GM19372 (cell line): Measurements from ENCODE around the gene CYP2A13.
"Not testable (repeated sequence)": the region's sequence is repeated elsewhere in the genome, so short reads cannot be mapped to it uniquely, and the experiment has no call there.

Source experiments
- ATAC-seq: cut with Tn5 transposase; IDR thresholded peaks from one replicate; pipeline ENCODE4 v1.9.1; 2021; ENCODE audit warnings: mild to moderate bottlenecking, low read depth, moderate library complexity; ENCODE audit not compliant: unreplicated experiment

CYP2A13 gene, protein sequence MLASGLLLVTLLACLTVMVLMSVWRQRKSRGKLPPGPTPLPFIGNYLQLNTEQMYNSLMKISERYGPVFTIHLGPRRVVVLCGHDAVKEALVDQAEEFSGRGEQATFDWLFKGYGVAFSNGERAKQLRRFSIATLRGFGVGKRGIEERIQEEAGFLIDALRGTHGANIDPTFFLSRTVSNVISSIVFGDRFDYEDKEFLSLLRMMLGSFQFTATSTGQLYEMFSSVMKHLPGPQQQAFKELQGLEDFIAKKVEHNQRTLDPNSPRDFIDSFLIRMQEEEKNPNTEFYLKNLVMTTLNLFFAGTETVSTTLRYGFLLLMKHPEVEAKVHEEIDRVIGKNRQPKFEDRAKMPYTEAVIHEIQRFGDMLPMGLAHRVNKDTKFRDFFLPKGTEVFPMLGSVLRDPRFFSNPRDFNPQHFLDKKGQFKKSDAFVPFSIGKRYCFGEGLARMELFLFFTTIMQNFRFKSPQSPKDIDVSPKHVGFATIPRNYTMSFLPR

DNA sequence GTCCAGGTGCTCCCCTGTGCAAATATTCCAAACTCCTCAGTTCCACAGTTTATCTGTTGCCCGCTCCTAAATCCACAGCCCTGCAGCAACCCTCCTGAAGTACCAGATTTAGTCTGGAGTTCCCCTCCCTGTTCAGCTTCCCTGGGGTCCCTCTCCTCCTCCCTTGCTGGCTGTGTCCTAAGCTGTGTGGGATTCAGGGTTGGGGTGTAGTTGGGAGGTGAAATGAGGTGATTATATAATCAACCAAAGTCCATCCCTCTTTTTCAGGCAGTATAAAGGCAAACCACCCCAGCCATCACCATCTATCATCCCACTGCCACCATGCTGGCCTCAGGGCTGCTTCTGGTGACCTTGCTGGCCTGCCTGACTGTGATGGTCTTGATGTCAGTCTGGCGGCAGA lies at the start of gene CYP2A13:
CYP2A13 (plus strand) TSS at position 301 of the 400 bp plus-strand sequence; CDS start at position 322, 21 bp downstream.
- no peak for ATAC-seq

DNA sequence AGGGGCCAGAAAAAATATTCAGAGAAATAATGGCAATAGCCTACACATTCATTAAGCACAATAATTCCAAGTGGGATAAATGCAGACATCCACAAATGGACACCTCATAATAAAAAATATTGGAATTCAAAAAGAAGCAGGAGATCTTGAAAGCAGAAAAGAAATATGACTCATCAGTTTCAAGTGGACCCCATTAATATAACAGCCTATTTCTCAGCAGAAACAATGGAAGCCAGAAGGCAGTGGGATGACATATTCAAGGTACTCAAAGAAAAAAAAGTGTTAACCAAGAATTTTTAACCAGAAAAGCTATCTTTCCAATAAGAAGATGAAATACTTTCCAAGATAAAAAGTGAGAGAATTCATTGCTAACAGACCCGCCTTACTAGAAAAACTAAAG lies 48.4 kb upstream of the CYP2A13 start:
- no peak for ATAC-seq

GRCh38 chr19:41045095-41045494 lies 43.2 kb upstream of the CYP2A13 start:
- not testable (repeated sequence) for ATAC-seq

- ATAC-seq: no peak
Measured at GRCh38 chr19:41050426-41050825, 37.8 kb upstream of the CYP2A13 start.

- not testable (repeated sequence) for ATAC-seq
Measured at GRCh38 chr19:41052162-41052561, 36.1 kb upstream of the CYP2A13 start.

- ATAC-seq: not testable (repeated sequence)
Measured at GRCh38 chr19:41053331-41053730, 34.9 kb upstream of the CYP2A13 start.

DNA sequence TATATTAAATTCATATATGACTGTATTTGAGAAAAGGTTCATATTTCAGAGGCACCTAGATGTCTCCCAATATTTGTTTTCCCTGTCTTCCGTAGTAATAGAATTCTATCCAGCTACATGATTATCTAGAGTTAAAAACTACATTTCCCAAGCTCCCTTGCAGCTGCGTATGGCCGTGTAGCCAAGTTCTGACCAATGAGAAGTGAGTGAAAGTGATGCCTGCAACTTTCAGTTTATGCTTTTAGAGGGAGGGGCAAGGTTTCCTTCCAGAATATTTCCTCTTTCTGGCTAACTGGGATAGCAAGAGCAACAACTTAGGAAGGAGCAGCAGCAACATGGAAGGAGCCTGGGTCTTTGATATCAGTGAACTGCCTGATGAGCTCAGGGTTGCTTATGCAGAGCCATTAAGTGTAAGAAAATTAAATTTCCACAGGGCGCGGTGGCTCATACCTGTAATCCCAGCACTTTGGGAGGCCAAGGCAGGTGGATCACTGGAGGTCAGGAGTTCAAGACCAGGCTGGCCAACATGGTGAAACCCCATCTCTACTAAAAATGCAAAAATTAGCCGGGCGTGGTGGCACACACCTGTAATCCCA lies 23.2 kb upstream of the CYP2A13 start:
- ATAC-seq: no peak

- ATAC-seq: no peak
Measured at GRCh38 chr19:41076286-41076685, 12.0 kb upstream of the CYP2A13 start.

DNA sequence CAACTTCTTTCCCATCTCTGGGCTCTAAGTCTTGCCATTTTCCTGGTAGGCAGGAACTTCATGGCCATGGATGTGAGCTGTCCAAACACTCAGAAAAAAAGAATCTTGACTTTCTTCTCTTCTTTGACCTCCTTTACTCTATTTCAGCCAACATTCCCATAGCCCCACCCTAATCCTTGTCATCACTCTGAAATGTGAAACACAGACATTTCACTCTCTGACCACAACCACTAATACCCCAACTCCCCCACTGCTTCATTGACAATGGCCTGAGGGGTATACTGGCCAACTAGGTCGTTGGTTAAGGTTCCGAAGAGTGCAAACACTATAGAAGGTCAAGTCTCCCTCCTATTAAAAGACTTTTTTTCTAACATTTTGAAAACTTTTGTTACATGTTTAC lies 4.7 kb upstream of the CYP2A13 start:
- ATAC-seq: no peak

GRCh38 chr19:41085748-41086415 lies 2.4 kb upstream of the CYP2A13 start:
- ATAC-seq: no peak

DNA sequence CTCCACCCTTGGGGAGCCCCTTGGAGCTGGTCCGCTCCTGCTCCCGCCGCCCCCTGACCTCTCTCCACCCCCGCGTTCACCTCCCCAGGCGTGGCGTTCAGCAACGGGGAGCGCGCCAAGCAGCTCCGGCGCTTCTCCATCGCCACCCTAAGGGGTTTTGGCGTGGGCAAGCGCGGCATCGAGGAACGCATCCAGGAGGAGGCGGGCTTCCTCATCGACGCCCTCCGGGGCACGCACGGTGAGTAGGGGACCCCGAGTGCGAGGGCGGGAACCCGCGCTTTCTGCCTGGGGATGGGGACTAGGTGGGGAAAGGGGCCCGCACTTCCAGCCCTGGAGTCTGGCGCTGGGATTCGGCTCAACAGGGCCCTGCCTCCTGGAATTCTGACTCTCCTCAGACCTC lies 1.7 kb downstream of the CYP2A13 start:
- no peak for ATAC-seq

GRCh38 chr19:41095703-41096102 lies 7.5 kb downstream of the CYP2A13 start:
- ATAC-seq: no peak

GRCh38 chr19:41096353-41096752 lies 8.1 kb downstream of the CYP2A13 start:
- no peak for ATAC-seq

- no peak for ATAC-seq
Measured at GRCh38 chr19:41097302-41097701, 9.1 kb downstream of the CYP2A13 start.

DNA sequence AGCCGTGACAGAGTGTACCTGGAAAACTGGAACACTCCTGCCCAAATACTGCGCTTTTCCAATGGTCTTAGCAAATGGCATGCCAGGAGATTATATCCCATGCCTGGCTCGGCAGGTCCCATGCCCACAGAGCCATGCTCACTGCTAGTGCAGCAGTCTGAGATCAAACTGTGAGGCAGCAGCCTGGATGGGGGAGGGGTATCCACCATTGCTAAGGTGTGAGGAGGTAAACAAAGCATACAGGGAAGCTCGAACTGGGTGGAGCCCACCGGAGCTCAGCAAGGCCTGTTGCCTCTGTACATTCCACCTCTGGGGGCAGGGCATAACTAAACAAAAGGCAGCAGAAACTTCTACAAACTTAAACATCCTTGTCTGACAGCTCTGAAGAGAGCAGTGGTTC lies 10.5 kb downstream of the CYP2A13 start:
- no peak for ATAC-seq

GRCh38 chr19:41102210-41102609 lies 14.0 kb downstream of the CYP2A13 start:
- ATAC-seq: not testable (repeated sequence)

GRCh38 chr19:41106177-41106576 lies 17.9 kb downstream of the CYP2A13 start:
- no peak for ATAC-seq

DNA sequence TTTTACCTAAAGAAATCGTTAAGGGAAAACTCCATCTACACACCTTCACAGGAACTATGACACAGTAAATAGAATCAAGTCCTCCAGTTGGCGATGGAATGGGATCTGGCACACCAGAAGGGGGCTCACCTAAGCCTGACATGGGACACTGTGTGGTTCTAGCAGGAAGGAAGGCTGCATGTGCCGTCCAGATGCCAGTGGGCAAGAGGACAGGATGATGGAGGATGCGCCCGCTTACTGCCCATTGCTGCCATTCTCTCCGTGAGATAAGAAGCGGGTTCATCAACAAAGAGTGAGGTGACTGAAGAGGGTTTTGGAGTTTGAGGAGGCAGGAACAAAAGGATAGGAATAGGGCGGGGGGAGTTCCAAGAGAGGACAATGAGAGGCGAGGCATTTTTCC lies 23.0 kb downstream of the CYP2A13 start:
- ATAC-seq: no peak

GRCh38 chr19:41111750-41112295 lies 23.6 kb downstream of the CYP2A13 start:
- no peak for ATAC-seq

DNA sequence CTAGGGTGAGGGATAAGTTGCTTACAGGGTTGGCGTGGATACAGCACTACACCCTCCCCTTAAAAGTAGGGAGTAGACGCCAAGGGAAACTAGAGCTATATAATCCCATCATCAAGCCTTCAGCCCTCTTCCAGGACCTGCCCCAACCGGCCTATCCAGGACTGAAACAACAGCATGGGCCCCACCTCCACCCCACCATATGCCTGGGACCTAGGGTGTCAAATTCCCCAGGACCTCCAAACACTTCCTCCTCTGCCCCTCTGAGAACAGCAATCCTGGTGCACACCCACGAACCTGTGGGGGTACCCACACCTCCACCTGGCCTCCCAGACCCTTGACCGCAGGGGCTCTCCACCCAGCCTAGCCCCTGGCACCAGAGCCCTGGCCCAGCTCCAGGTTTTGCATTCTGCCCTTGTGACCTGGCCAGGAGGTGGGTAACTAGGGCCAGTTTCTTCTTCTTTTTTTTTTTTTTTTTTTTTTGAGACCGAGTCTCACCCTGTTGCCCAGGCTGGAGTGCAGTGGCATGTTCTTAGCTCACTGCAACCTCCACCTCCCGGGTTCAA lies 24.6 kb downstream of the CYP2A13 start:
- no peak for ATAC-seq

GRCh38 chr19:41114132-41114531 lies 25.9 kb downstream of the CYP2A13 start, which contains the start of gene CYP2F1:
Gene CYP2F1 (plus strand): TSS chr19:41114432. CDS start chr19:41116189, 1,757 bp downstream.
- ATAC-seq: no peak
